ENCODE measurements around the gene MRPS27. TPM values are rescaled to one million over a fixed set of nuclear protein-coding genes. Genes with fewer than 3 reads are reported as not detected.

Gene MRPS27
- total RNA-seq (10 to 100 TPM; 17.3 to 28.0 (median 23.8) TPM), polyA plus RNA-seq (10 to 100 TPM in 1 of 2 donors, 1 to 10 TPM in 1; 9.4 to 17.4 TPM)

DNA sequence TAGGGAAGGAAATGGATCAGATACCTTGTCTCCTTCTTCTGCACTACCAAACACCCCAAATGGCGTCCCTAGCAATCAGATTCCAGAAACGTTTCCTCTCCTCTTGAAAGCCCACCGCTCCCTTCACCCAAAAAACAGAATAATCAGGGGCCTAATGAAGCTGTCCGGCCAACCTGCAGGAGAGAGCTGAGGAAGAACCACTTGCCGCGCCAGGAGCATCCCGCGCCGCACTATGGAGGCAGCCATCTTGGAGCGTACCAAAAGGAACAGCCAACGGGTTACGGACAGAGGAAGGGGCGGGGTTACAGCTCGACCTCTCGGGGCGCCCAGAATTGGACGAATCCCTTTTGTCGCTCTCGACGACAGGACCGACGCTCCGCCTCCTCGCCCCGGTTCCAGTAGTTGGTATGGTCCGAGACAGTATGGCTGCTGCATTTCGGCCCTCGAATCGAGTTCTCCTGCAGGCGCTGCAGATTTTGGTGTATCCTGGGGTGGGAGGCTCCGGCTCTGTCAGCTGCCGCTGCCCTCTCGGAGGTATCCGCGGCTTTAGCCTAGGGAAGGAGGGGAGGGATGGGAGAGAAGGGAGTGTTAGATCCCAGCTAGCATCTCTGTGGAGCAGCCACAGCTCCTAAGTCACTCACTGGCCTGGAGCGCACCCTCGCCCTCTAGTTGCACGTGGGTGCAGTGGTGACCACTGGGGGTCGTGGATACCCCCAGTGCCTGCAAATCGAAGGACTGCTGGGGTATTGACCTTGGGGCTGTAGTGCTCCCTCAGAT lies at the start of gene MRPS27, which contains the start of gene PTCD2:
Gene MRPS27, minus strand, starts transcription at position 265 of the 777 bp plus-strand sequence. Its CDS starts 19 bp downstream, at position 246.
Gene PTCD2, plus strand, starts transcription at position 398 of the 777 bp plus-strand sequence. Its CDS starts 10 bp downstream, at position 408.
- Histone ChIP-seq H3K9me3 (no peaks in the 10 kb centered on the region), H3K36me3 (peaks cover 0 to 12% (median 0%) of the 10 kb centered on the region in 3 donors), H3K4me3 (peak within 1 kb of the TSS; percentile 37 to 93 (median 55)), H3K27ac (peak within 1 kb of the TSS; percentile 29 to 62 (median 50)), H3K4me1 (peaks cover 0 to 13% (median 0%) of the 10 kb centered on the region in 3 donors), H3K27me3 (no peaks in the 10 kb centered on the region)
- peak; percentile 49 for FAIRE-seq
- ATAC-seq, result peak; percentile 100
- TF ChIP-seq, protein P1, sequence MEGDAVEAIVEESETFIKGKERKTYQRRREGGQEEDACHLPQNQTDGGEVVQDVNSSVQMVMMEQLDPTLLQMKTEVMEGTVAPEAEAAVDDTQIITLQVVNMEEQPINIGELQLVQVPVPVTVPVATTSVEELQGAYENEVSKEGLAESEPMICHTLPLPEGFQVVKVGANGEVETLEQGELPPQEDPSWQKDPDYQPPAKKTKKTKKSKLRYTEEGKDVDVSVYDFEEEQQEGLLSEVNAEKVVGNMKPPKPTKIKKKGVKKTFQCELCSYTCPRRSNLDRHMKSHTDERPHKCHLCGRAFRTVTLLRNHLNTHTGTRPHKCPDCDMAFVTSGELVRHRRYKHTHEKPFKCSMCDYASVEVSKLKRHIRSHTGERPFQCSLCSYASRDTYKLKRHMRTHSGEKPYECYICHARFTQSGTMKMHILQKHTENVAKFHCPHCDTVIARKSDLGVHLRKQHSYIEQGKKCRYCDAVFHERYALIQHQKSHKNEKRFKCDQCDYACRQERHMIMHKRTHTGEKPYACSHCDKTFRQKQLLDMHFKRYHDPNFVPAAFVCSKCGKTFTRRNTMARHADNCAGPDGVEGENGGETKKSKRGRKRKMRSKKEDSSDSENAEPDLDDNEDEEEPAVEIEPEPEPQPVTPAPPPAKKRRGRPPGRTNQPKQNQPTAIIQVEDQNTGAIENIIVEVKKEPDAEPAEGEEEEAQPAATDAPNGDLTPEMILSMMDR (IDR thresholded peaks at IDR 0.05), result no peak
- peak; percentile 90 to 97 (median 96) for DNase-seq
- 0 to 1% methylated on average over 39 to 40 of the region's 40 CpGs for WGBS, 2 donors
- intact Hi-C loops (cut with DNase I), result loop anchor here in 2 of 3 donors (10.0 kb wide), 1 partner anchor 175 kb away; no protein-coding TSS in a partner anchor

DNA sequence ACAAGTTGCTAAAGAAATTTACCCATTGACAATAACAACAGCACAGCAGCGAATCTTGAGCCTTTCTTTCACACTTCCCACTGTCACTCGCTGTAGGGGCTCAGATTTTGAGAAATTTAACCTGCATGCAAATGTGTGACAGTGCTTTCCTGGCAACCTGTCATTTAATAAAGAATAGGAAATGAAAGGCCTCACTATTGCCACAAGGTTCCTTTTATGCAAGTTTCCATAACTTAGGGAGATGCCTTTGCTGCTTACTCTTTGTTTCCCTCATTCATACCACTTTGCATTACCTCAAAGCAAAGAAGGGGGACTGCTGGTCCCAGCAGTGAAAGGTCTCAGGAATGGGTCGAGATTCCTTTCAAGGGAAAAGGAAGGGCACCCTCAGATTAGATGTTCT lies 49.7 kb upstream of the MRPS27 start:
- no peak for FAIRE-seq
- no peak for ATAC-seq
- no peak overlapping the region for H3K27ac ChIP-seq
- H3K4me1 ChIP-seq, result no peaks in the 10 kb centered on the region
- no peak overlapping the region for H3K4me3 ChIP-seq
- 82 to 83% methylated on average over 3 of the region's 3 CpGs for WGBS, 2 donors
- intact Hi-C loops (cut with DNase I), result loop anchor here in 2 of 3 donors (10.0 kb wide), 2 partner anchors 135 to 155 kb away; partner anchors contain the start of gene ZNF366 (in 1 of the 2)
- DNase-seq, result no peak
- H3K36me3 ChIP-seq, result no peaks in the 10 kb centered on the region
- no peaks in the 10 kb centered on the region for H3K9me3 ChIP-seq
- H3K27me3 ChIP-seq, result no peaks in the 10 kb centered on the region
- TF ChIP-seq, protein P1 (IDR thresholded peaks at IDR 0.05), result no peak

GRCh38 chr5:72369301-72369700 lies 49.3 kb upstream of the MRPS27 start:
- Histone ChIP-seq H3K4me1 (no peaks in the 10 kb centered on the region), H3K27me3 (no peaks in the 10 kb centered on the region), H3K36me3 (no peaks in the 10 kb centered on the region), H3K27ac (no peak overlapping the region), H3K9me3 (no peaks in the 10 kb centered on the region), H3K4me3 (no peak overlapping the region)
- intact Hi-C loops (cut with DNase I), result loop anchor here in 1 of 3 donors (10.0 kb wide), 1 partner anchor 156 kb away; no protein-coding TSS in a partner anchor
- TF ChIP-seq, protein P1 (IDR thresholded peaks at IDR 0.05), result no peak
- WGBS, 2 donors, result 73 to 74% methylated on average over 1 of the region's 1 CpG
- ATAC-seq (no peak), FAIRE-seq (no peak), DNase-seq (no peak)

- Histone ChIP-seq H3K4me3 (no peak overlapping the region), H3K9me3 (no peaks in the 10 kb centered on the region), H3K36me3 (no peaks in the 10 kb centered on the region), H3K27ac (no peak overlapping the region), H3K27me3 (no peaks in the 10 kb centered on the region), H3K4me1 (no peaks in the 10 kb centered on the region)
- no peak for ATAC-seq
- no peak for FAIRE-seq
- intact Hi-C loops (cut with DNase I), result loop anchor here in 1 of 3 donors (10.0 kb wide), 1 partner anchor 157 kb away; no protein-coding TSS in a partner anchor
- TF ChIP-seq, protein P1 (IDR thresholded peaks at IDR 0.05), result no peak
- no peak for DNase-seq
- WGBS, 2 donors, result 98 to 100% methylated on average over 1 of the region's 1 CpG
Measured at GRCh38 chr5:72368271-72368670, 48.2 kb upstream of the MRPS27 start.
